ENCODE results near the gene NDRG4.

The NDRG4 gene

GRCh38 chr16:58532414-58532813 is 32.5 kb downstream of the NDRG4 start:
- DNase-seq (ENCODE audit: insufficient read length, low spot score) (no peak), FAIRE-seq (no peak)
- TF ChIP-seq SPI1 (IDR thresholded peaks at IDR 0.05; ENCODE audit: low read depth, low read length) (no peak), POLR2A (IDR thresholded peaks at IDR 0.05; ENCODE audit: low read depth, low read length) (no peak), TAF1 (IDR thresholded peaks at IDR 0.05; ENCODE audit: low read depth, low read length) (no peak), POLR2AphosphoS5 (IDR thresholded peaks at IDR 0.05; ENCODE audit: low read depth, low read length) (no peak), POU2F2 (IDR thresholded peaks at IDR 0.05; ENCODE audit: low read depth, low read length) (no peak), PAX5 (IDR thresholded peaks at IDR 0.05; ENCODE audit: insufficient read depth, low read length, severe bottlenecking) (no peak)

GRCh38 chr16:58533751-58534470 is 34.0 kb downstream of the NDRG4 start:
- FAIRE-seq = no peak
- TF ChIP-seq POLR2A (IDR thresholded peaks at IDR 0.05; ENCODE audit: low read depth, low read length) (no peak), SPI1 (IDR thresholded peaks at IDR 0.05; ENCODE audit: low read depth, low read length) (no peak), POU2F2 (IDR thresholded peaks at IDR 0.05; ENCODE audit: low read depth, low read length) (no peak), PAX5 (IDR thresholded peaks at IDR 0.05; ENCODE audit: insufficient read depth, low read length, severe bottlenecking) (no peak), POLR2AphosphoS5 (IDR thresholded peaks at IDR 0.05; ENCODE audit: low read depth, low read length) (no peak)

GRCh38 chr16:58535100-58535499 is 35.2 kb downstream of the NDRG4 start:
- DNase-seq (ENCODE audit: insufficient read length, low spot score) (no peak), FAIRE-seq (no peak)
- TF ChIP-seq POLR2A (IDR thresholded peaks at IDR 0.05; ENCODE audit: low read depth, low read length) (no peak), PAX5 (IDR thresholded peaks at IDR 0.05; ENCODE audit: insufficient read depth, low read length, severe bottlenecking) (no peak), TAF1 (IDR thresholded peaks at IDR 0.05; ENCODE audit: low read depth, low read length) (no peak), POU2F2 (IDR thresholded peaks at IDR 0.05; ENCODE audit: low read depth, low read length) (no peak), SPI1 (IDR thresholded peaks at IDR 0.05; ENCODE audit: low read depth, low read length) (no peak), POLR2AphosphoS5 (IDR thresholded peaks at IDR 0.05; ENCODE audit: low read depth, low read length) (no peak)

More at GRCh38 chr16:58533751-58534470, 34.0 kb downstream of the NDRG4 start:
- no peak for DNase-seq (ENCODE audit: insufficient read length, low spot score)

GRCh38 chr16:58536278-58536677 is 36.3 kb downstream of the NDRG4 start:
- DNase-seq (ENCODE audit: insufficient read length, low spot score) = no peak
- FAIRE-seq = no peak
- TF ChIP-seq POLR2AphosphoS5 (IDR thresholded peaks at IDR 0.05; ENCODE audit: low read depth, low read length) (no peak), TAF1 (IDR thresholded peaks at IDR 0.05; ENCODE audit: low read depth, low read length) (no peak), SPI1 (IDR thresholded peaks at IDR 0.05; ENCODE audit: low read depth, low read length) (no peak), POU2F2 (IDR thresholded peaks at IDR 0.05; ENCODE audit: low read depth, low read length) (no peak), POLR2A (IDR thresholded peaks at IDR 0.05; ENCODE audit: low read depth, low read length) (no peak), PAX5 (IDR thresholded peaks at IDR 0.05; ENCODE audit: insufficient read depth, low read length, severe bottlenecking) (no peak)

GRCh38 chr16:58537124-58537906 is 37.4 kb downstream of the NDRG4 start:
- DNase-seq (ENCODE audit: insufficient read length, low spot score) (no peak), FAIRE-seq (no peak)
- TF ChIP-seq POLR2A (IDR thresholded peaks at IDR 0.05; ENCODE audit: low read depth, low read length) = no peak
- TF ChIP-seq PAX5 (IDR thresholded peaks at IDR 0.05; ENCODE audit: insufficient read depth, low read length, severe bottlenecking) = no peak
- TF ChIP-seq SPI1 (IDR thresholded peaks at IDR 0.05; ENCODE audit: low read depth, low read length) = no peak
- no peak for TF ChIP-seq POU2F2 (IDR thresholded peaks at IDR 0.05; ENCODE audit: low read depth, low read length)
- no peak for TF ChIP-seq TAF1 (IDR thresholded peaks at IDR 0.05; ENCODE audit: low read depth, low read length)
- TF ChIP-seq POLR2AphosphoS5 (IDR thresholded peaks at IDR 0.05; ENCODE audit: low read depth, low read length) = no peak

GRCh38 chr16:58541711-58542110 is 41.8 kb downstream of the NDRG4 start:
- DNase-seq (ENCODE audit: insufficient read length, low spot score) = no peak
- FAIRE-seq = no peak
- TF ChIP-seq TAF1 (IDR thresholded peaks at IDR 0.05; ENCODE audit: low read depth, low read length) = no peak

GRCh38 chr16:58542291-58542690 is 42.3 kb downstream of the NDRG4 start:
- TF ChIP-seq PAX5 (IDR thresholded peaks at IDR 0.05; ENCODE audit: insufficient read depth, low read length, severe bottlenecking) = no peak
- no peak for DNase-seq (ENCODE audit: insufficient read length, low spot score)
- no peak for FAIRE-seq

GRCh38 chr16:58543685-58544084 is 43.7 kb downstream of the NDRG4 start:
- DNase-seq (ENCODE audit: insufficient read length, low spot score) (no peak), FAIRE-seq (no peak)
- TF ChIP-seq TAF1 (IDR thresholded peaks at IDR 0.05; ENCODE audit: low read depth, low read length) = no peak
- TF ChIP-seq POLR2A (IDR thresholded peaks at IDR 0.05; ENCODE audit: low read depth, low read length) = no peak
- TF ChIP-seq POLR2AphosphoS5 (IDR thresholded peaks at IDR 0.05; ENCODE audit: low read depth, low read length) = no peak
- TF ChIP-seq PAX5 (IDR thresholded peaks at IDR 0.05; ENCODE audit: insufficient read depth, low read length, severe bottlenecking) = no peak
- TF ChIP-seq POU2F2 (IDR thresholded peaks at IDR 0.05; ENCODE audit: low read depth, low read length) = no peak
- no peak for TF ChIP-seq SPI1 (IDR thresholded peaks at IDR 0.05; ENCODE audit: low read depth, low read length)

GRCh38 chr16:58548378-58548777 is 48.4 kb downstream of the NDRG4 start:
- FAIRE-seq = no peak
- TF ChIP-seq POLR2AphosphoS5 (IDR thresholded peaks at IDR 0.05; ENCODE audit: low read depth, low read length) (no peak), POU2F2 (IDR thresholded peaks at IDR 0.05; ENCODE audit: low read depth, low read length) (no peak), POLR2A (IDR thresholded peaks at IDR 0.05; ENCODE audit: low read depth, low read length) (no peak), TAF1 (IDR thresholded peaks at IDR 0.05; ENCODE audit: low read depth, low read length) (no peak), PAX5 (IDR thresholded peaks at IDR 0.05; ENCODE audit: insufficient read depth, low read length, severe bottlenecking) (no peak), SPI1 (IDR thresholded peaks at IDR 0.05; ENCODE audit: low read depth, low read length) (no peak)

GRCh38 chr16:58551496-58551895 is 51.6 kb downstream of the NDRG4 start:
- no peak for DNase-seq (ENCODE audit: insufficient read length, low spot score)
- TF ChIP-seq POLR2AphosphoS5 (IDR thresholded peaks at IDR 0.05; ENCODE audit: low read depth, low read length) (no peak), POU2F2 (IDR thresholded peaks at IDR 0.05; ENCODE audit: low read depth, low read length) (no peak), POLR2A (IDR thresholded peaks at IDR 0.05; ENCODE audit: low read depth, low read length) (no peak), SPI1 (IDR thresholded peaks at IDR 0.05; ENCODE audit: low read depth, low read length) (no peak), TAF1 (IDR thresholded peaks at IDR 0.05; ENCODE audit: low read depth, low read length) (no peak), PAX5 (IDR thresholded peaks at IDR 0.05; ENCODE audit: insufficient read depth, low read length, severe bottlenecking) (no peak)
- FAIRE-seq = no peak

More at GRCh38 chr16:58548378-58548777, 48.4 kb downstream of the NDRG4 start:
- no peak for DNase-seq (ENCODE audit: insufficient read length, low spot score)
